Left renal pelvis (tissue), 4 donors: ENCODE results near the gene CFAP69. TPM values are rescaled to one million over a fixed set of nuclear protein-coding genes. Genes with fewer than 3 reads are reported as not detected.

Source experiments
- DNase-seq, 4 donors: peaks; one replicate each; pipeline ENCODE4 v3.0.0-alpha.2; 2013; ENCODE audit warnings: low read depth in 4 of 4, low spot score in 3 of 4
- polyA plus RNA-seq, 4 donors: library from polyadenylated mRNA; unstranded; fragments of 120-200 nt; gene quantifications; one replicate each; pipeline ENCODE4 v1.2.1, GENCODE V29; 2013; ENCODE audit not compliant: insufficient read length in 4 of 4

The CFAP69 gene
- polyA plus RNA-seq, 4 donors, result 6.6 to 20.8 (median 18.4) TPM

DNA sequence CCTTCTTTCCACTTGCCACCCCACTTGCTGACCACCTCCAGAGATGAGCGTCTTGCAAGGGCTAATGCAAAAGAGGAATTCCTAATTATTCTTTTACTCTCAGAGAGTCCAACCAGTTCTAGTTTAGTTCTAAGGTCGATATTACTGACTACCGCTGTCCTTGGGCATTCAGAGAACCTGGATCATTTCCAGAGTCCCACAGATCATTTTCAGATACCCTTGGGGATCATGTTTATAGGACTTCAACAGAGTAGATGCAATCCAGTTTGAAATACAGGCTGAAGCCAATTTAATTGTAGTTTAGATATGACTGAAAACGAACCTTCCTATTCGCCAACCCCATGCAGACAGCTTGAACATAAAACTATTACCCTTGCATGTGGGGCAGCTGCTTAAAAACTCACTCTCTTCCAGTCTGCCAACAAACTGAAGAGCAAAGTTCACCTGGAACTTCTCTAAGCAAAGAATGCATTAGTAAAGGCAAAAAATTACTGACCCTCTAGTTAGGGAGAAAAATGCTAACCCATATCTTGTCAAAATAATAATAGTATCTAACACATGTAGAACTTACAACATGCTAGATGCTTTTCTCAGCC, 22.4 kb downstream of the CFAP69 start:
- no peak for DNase-seq

DNA sequence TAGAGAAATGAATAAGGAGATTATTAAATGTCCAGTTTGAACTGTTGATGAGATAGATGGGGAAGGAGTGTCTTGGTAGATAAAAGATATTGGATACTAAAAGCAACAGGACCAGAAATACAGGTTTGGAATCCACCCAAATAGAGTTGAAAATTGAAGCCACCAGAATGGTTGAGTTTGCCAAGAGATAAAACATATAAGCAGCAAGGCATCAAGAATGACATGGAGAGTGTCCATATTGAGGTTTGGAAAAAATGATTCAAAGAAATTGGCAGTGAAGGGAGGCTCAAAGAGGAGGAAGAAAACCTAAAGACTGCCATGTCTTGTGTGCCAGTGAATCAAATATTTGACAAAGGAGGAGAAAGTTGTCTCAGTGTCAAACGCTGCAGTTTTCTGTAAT, 24.2 kb downstream of the CFAP69 start:
- DNase-seq, result no peak

DNA sequence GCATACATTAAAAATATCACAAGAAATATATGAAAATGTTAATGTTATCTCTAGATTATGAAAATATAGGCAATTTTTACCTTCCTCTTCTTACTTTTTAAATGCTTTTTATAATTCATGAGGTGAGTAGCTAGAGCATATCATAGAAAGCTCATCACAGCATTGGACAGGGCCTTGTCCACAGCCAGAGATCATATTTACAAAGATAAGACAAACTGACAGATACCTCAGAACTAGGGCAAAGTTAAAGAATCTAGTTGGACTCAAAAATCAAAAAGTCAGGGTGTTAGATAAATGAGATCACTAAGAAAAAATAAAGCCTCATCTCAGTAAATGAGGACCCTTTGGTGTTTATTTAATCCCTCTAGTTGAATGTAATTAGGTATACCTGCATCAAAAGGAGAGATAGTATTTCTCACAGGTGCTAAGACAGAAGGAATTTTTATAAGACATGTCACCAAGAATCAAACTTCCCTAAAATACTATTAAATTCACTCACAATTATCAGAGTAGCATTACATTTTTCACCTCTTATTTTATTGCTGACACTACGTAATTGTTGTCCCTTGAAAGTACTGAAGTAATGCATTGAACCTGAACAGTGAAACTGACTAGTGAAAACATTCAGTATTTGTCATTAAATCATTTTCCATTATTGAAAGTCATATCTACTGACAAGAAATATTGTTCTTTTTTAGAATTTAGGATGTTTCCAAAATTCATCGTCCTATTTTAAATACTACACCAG, 25.6 kb downstream of the CFAP69 start:
- DNase-seq, result no peak

DNA sequence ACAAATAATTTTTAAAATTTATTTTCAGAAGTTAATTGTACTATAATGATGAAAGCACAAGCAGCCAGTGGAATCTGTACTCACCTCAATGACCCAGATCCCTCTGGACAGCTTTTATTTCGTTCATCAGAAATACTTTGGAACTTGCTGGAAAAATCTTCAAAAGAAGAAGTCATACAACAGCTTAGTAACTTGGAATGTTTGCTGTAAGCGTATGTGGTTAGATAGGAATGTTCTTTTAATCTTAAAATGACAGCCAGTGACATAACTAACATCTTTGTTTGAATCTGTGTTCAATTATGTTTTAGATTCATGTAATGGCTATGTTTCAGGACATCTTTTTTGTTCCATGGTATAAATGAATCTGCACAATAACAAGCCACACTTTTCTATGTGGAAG, 26.8 kb downstream of the CFAP69 start:
- no peak for DNase-seq

DNA sequence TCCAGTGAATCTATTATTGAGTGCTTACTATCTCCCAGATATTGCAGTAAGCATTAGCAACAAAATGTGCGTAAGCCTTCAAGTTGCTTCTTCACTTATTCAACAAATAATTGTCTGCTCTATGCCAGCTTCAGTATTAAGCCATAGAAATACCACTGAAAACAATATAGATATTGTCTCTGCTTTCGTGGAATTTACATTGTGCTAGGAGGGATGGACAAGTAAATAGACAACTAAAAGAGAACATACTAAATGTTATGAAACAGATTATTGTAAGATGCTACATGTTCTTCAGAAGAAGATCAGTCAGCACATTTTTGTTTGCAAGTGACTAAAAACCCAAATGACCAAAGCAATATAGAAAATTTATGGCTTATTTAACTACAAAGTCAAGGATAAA, 27.3 kb downstream of the CFAP69 start:
- DNase-seq, result no peak

DNA sequence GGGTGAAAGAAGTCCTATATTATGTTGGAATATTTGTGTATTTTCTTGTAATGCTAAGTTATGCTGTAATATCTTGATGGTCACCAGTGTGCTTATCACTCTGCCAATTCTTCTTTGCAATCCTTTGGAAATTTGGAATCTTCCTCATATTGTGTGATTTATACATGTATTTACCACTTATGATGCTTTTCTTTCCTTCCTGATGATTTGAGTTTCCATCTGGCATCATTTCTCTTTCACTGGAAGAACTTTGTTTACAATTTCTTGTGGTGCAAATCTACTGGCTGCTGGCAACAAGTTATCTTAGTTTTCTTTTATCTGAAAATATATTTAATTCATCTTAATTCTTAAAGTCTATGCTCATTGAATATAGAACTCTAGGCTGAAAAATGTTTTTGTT, 29.2 kb downstream of the CFAP69 start:
- no peak for DNase-seq

DNA sequence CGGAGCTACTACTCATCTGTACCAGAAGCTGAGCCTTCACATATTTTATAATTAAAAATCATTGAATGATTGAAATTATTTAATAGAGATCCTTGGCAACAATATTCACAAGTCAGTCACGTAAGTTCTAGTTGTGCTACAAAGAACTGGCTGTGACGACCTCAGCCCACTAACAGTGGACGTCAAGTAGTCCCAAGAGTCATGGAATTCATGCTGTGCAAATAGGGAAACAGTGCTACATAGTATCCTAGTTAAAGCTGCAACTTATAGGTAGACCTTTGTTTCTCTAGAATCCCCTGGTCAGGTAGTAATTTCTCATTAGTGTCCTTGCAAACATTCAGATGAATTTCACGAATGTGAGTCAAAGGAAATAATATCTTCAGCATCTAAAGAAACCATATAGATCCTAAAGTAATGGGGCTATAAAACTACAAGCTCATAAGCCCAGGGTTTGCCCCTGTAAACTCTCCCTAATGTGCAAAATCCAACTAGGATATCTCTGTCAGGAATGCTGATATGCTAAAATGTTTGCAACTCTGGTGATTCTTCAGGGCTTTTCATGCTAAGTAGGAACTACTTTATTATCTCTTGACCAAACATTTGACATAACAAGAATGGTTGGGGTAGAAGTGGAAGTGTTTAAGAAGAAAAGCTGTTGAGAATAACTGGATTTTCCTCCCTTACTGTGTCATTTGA, 31.2 kb downstream of the CFAP69 start:
- DNase-seq, result no peak

DNA sequence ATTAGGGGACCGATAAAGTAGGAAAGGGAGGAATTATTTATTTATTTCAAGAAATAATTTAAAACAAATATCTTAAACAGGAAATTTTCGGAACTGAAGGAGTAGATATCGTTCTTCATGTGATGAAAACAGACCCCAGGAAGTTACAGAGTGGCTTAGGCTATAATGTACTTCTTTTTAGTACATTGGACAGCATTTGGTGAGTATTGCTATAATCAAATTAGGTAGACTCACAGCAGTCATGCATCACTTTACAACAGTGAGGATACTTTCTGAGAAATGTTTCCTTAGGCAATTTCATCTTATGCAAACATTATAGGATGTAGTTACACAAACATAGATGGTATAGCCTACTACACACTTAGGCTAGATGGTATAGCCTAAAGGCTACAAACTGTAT, 43.2 kb downstream of the CFAP69 start:
- DNase-seq, result no peak

DNA sequence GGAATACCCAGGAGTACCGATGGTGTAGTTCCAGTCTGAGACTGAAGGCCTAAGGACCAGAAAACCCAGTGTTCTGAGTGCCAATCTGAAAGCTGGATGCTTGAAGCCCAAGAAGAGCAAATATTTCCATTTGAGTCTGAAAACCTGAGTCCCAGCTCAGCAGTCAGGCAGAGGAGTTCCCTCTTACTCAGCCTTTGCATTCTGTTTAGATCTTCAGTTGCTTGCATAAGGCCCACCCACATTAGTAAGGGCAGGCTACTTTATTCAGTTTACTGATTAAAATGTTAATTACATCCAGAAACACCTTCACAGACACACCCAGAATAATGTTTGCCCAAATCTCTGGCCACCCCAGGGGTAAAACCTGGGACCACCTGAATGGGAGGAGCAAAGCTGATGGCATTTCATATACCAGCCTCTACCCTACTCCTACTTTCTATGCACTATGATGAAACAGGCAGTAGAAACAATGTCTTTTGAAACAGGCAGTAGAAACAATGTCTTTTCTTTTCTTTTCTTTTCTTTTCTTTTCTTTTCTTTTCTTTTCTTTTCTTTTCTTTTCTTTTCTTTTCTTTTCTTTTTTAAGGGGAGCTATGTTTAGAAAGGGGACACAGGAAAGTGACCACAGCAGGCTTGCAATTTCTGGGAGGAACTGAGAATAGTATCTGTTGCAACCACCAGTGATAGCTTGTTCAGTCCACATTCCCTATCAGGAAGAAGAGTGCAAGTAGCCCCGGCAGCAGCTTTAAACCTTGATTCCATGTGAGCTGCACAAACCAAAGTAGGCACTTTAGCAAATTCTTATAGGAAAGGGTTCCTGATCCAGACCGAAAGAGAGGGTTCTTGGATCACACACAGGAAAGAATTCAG, 45.5 kb downstream of the CFAP69 start:
- DNase-seq, result no peak

DNA sequence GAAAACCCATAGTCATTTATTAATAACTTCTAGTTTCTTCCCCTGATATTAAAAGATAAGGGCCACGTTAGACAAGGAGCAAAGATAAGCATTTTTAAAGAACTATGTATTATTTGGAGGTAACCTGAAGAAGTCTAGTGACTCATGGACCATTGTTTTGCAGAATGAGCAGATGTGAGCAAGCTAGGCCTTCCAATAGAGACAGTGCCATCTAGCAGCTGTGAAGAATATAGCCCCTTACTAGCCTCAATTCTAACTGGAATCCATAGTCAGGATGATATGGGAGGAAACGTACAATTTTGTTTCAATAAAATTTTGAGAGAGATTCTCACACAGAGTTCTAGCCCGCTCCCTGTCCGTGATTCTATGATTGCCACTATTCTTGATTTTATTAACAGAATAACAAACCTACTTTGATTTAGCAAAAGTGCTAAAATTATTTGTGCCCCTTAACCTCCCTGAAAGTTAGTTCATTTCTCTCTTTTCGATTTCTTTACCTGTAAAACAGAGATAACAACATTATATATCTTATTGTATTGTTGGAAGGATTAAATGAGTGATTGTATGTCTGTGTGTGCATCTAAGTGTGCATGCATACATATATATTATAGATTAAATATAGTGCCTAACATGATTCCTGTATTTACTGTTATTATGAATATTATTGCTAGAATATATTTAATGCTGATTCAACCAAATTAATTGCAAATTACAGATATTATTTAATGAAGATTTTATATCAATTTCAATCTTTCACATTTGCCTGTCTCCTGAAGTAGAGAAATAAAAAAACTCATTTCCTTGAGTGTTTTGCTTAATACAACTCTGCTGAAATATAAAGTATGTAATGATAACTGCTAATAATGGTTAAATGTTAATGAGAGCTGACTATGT, 53.4 kb downstream of the CFAP69 start:
- DNase-seq, result no peak

DNA sequence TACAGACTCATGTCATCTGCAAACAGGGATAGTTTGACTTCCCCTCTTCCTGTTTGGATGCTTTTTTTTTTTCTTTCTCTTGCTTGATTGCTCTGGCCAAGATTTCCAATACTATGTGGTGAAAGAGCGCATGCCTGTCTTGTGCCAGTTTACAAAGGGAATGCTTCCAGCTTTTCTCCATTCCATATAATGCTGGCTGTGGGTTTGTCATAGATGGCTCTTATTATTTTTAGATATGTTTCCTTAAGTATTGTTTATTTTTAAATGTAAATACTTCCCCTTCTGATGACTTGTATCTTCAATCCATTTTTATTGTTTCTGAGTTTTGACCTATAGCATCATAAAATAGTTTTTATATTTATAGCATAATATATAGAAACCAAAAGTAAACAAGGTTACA, 58.3 kb downstream of the CFAP69 start:
- DNase-seq, result no peak

DNA sequence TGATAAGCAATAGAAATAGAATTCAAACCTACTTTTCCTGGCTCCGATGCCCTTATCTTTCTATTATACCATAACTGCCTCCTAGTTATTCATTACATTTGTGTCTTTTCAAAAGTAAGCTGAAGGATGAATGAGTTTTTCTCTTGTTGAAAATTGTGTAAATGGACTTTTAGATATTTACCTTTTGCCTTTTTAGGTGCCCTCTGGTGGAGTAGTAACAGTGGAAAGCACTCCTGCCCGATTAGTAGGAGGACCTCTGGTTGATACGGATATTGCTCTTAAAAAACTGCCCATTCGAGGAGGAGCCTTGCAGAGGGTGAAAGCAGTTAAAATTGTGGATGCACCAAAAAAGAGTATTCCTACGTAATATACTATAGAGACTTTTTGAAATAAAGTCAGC, 64.9 kb downstream of the CFAP69 start:
- DNase-seq, result no peak

DNA sequence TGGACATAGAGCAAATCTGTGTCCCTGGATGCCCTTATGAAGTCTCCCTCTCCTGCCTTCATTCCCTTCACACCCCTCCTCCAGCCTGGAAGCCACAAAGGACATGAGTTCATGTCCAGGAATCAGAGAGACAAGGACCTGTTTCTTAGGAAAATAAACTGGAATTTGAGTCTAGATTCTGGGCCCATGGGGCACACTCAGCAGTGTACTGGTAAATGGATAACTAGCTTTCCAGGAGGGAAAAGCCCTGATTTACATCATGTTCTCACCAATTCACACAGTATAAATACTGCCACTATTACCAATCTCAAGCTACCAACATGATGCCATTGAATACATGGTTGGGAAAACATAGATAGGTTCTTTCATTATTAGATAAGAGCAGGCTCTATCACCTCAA, 66.2 kb downstream of the CFAP69 start:
- DNase-seq, result no peak

DNA sequence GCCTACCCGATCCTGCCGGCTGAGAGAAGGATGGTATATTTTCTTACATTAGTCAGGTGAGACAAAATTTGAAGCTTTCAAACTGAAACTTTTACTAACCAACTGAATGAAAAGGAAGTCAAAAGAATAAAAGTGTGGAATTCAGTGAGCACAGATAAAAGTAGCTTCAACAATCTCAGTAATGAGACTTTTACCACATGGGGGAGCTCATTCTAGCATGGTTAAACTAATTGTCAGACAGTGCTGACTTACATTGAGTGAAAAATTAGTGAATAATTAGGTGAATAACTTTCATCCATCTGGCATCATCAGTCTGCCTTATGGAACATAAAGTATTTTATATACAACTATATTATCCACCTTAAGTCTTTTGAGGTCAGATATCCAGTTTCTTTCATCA, 67.8 kb downstream of the CFAP69 start:
- no peak for DNase-seq

DNA sequence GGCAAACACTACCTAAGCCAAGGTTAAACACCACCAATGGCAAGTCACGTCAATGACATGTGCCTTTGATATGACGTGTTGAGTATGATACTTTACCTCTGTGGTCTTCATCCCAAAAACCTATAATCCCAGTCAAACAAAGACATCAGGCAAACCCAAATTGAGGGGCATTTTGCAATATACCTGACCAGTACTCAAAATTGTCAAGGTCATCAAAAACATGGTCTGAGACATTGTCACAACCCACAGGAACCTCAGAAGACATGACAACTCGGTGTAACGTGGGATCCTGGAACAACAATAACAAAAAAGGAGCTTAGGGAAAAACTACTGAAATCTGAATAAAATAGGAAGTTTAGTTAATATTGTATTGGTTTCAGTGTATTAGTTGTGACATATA, 68.9 kb downstream of the CFAP69 start:
- DNase-seq, result no peak

DNA sequence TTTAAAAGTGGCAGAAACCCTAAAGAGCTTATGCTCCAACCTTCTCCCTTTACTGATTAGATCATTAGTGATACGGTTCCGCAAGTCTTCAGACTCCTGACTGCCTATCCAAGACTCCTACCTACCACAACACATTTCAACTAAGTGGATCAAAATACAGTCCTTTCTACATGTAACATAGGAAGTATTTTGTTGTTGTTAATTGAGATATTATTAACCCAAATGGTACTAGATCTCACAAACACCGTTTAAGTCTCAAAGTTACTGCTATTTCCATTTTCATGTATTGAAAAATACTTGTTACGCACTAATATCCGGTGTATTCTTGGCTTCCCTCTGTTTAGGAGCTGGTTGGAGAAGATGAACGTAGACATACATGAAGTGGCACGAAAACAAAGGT, 75.0 kb downstream of the CFAP69 start:
- DNase-seq, result no peak

DNA sequence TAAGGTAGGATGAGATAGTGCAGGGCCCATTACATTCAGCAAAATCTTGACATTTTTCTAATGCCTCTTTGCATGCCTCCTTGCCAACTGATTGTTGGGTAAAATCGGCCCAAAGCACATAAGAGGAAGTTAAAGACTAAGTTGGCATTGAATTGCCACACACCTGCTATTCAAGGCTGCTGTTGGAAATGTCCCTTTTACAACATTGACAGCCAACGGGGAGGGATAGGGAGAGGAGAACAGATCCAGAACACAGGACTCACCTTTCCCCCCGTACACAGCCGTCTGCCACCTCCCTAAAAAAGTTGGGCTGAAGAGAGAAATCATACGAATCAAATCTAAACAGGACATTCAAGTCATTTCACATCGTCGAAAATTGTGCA, 75.4 kb downstream of the CFAP69 start:
- no peak for DNase-seq

DNA sequence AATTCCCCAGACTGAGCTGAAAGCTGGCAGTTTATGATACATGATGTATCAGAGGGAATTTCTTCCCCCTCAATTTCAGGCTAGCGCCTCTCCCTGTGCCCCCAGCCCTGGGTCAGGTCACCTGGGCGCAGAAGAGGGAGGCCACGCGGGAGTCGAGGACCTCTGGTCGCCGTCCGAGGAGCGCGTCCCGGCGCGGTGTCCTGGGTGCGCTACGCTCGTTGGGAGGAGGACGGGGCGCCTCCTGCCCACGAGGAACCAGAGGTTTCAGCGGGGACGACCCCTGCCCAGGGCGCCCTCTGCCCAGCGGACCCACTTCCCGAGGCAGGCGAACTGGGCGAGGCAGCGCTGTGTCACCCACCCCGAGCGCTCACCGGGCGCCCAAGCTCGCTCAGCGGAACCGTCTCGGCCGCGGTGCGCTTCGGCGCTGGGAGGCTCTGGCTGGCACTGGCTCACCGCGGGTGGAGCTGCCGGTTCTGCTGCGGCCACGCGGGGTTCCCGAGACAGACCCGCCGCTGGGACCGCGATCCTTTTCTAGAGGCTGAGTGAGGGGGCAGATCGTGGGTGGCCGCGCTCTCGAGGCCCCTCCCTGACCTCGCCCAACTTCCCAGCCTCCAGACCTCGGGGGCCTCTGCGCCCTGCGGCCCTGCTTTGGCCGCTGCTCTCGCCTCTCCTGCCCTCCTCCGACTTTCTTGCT, 76.0 kb downstream of the CFAP69 start, which contains the start of gene FAM237B:
TSS of gene FAM237B (minus strand) at position 504 of the 694 bp plus-strand sequence. CDS start 1,556 bp downstream, outside the sequence.
- DNase-seq, result no peak

DNA sequence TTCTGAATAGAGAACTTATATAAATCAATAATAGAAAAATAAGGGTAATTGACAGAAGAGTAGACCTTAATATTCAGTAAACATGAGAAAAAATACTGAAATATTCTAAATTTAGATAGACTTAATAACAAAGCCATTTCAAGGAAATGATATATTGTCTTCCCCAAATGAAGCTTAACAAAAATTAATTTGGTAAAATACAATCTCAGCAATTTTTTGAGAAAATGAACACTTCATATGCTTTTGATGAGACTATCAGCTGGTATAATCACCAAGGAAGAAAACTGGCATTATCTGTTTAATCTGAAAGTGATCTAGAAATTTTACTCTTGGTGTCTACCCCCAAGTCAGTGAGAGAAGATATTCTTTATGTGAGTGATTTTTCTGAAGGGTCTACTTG, 77.9 kb downstream of the CFAP69 start:
- no peak for DNase-seq
